Measurements from ENCODE around the gene KIFC1. TPM values are rescaled to one million over a fixed set of nuclear protein-coding genes. Genes with fewer than 3 reads are reported as not detected.

The KIFC1 gene
- polyA plus RNA-seq, 1 of the 3 experiments (the other 2 are of a cell fraction): 35.9 TPM

GRCh38 chr6:33424855-33425667, 33.4 kb downstream of the KIFC1 start:
- Histone ChIP-seq H3K27me3 (ENCODE audit: insufficient read depth) (no peaks in the 10 kb centered on the region), H3K9me2 (no peaks in the 10 kb centered on the region), H2AFZ (ENCODE audit: low read depth) (0 out of 2 replicates have a peak overlapping the region, but pooled peaks have one; percentile 35), H3K4me2 (peak overlapping the region; percentile 93), H3K27ac (ENCODE audit: low read depth in 2 of 2, low read length in 1 of 2) (peak overlapping the region; percentile 89 to 90), H4K20me1 (ENCODE audit: insufficient read depth) (no peaks in the 10 kb centered on the region; the same call in 1 of the 2 replicates), H3K9me3 (no peaks in the 10 kb centered on the region), H3K9ac (peak overlapping the region; percentile 89), H3K79me2 (ENCODE audit: insufficient read depth) (peaks cover 26% of the 10 kb centered on the region), H3K36me3 (replicated peaks in 1 of 2; ENCODE audit: control insufficient read depth in 1 of 2, insufficient read depth in 2 of 2, low read length in 1 of 2) (no peaks in the 10 kb centered on the region), H3K4me3 (ENCODE audit: low read depth in 2 of 2, low read length in 1 of 2) (peak overlapping the region; percentile 54 to 72), H3F3A (replicated peaks; ENCODE audit: insufficient read depth) (peaks cover 23% of the 10 kb centered on the region), H3K4me1 (ENCODE audit: control insufficient read depth in 1 of 2, insufficient read depth in 2 of 2, low read depth in 1 of 2, low read length in 1 of 2) (peaks cover 18 to 43% of the 10 kb centered on the region in 2 experiments)
- TF ChIP-seq, protein P1, sequence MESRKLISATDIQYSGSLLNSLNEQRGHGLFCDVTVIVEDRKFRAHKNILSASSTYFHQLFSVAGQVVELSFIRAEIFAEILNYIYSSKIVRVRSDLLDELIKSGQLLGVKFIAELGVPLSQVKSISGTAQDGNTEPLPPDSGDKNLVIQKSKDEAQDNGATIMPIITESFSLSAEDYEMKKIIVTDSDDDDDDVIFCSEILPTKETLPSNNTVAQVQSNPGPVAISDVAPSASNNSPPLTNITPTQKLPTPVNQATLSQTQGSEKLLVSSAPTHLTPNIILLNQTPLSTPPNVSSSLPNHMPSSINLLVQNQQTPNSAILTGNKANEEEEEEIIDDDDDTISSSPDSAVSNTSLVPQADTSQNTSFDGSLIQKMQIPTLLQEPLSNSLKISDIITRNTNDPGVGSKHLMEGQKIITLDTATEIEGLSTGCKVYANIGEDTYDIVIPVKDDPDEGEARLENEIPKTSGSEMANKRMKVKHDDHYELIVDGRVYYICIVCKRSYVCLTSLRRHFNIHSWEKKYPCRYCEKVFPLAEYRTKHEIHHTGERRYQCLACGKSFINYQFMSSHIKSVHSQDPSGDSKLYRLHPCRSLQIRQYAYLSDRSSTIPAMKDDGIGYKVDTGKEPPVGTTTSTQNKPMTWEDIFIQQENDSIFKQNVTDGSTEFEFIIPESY (IDR thresholded peaks at IDR 0.05; ENCODE audit: borderline replicate concordance, low read depth): no peak
- TF ChIP-seq POLR2AphosphoS5 (IDR thresholded peaks at IDR 0.05; ENCODE audit: low read depth, low read length) (peak; percentile 66), SIN3A (IDR thresholded peaks at IDR 0.05; ENCODE audit: borderline replicate concordance, low read depth, low read length) (no peak), USF1 (IDR thresholded peaks at IDR 0.05; ENCODE audit: borderline replicate concordance, low read depth) (no peak)
- TF ChIP-seq, protein P2, sequence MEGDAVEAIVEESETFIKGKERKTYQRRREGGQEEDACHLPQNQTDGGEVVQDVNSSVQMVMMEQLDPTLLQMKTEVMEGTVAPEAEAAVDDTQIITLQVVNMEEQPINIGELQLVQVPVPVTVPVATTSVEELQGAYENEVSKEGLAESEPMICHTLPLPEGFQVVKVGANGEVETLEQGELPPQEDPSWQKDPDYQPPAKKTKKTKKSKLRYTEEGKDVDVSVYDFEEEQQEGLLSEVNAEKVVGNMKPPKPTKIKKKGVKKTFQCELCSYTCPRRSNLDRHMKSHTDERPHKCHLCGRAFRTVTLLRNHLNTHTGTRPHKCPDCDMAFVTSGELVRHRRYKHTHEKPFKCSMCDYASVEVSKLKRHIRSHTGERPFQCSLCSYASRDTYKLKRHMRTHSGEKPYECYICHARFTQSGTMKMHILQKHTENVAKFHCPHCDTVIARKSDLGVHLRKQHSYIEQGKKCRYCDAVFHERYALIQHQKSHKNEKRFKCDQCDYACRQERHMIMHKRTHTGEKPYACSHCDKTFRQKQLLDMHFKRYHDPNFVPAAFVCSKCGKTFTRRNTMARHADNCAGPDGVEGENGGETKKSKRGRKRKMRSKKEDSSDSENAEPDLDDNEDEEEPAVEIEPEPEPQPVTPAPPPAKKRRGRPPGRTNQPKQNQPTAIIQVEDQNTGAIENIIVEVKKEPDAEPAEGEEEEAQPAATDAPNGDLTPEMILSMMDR (IDR thresholded peaks at IDR 0.05): peak; percentile 11; the same call in 1 of the 2 replicates
- WGBS (ENCODE audit: low lambda C conversion rate): 26% methylated on average over 12 of the region's 12 CpGs
- CTCF ChIA-PET: interaction anchor here (0.5 to 2.7 kb wide), 23 partner anchors 7 to 148 kb away, joined by 3 to 22 read pairs (median 5); partner anchors contain the start of genes B3GALT4, CUTA, PFDN6 and WDR46
- POLR2A ChIA-PET: interaction anchor here (1.1 kb wide), 1 partner anchor 148 kb away, joined by 3 read pairs; the partner anchor contains the start of gene B3GALT4
- DNase-seq: peak; percentile 32

- POLR2A ChIA-PET: interaction anchor here (0.6 to 1.3 kb wide), 3 partner anchors 28 to 185 kb away, joined by 3 read pairs; partner anchors contain the start of genes B3GALT4 and ZBTB9
- no peaks in the 10 kb centered on the region for H3K27me3 ChIP-seq (ENCODE audit: insufficient read depth)
- H3K9me2 ChIP-seq: no peaks in the 10 kb centered on the region
- CTCF ChIA-PET: interaction anchor here (0.5 to 2.7 kb wide), 27 partner anchors 8 to 164 kb away, joined by 3 to 22 read pairs (median 4); partner anchors contain the start of genes B3GALT4, CUTA, PFDN6 and WDR46
- H4K20me1 ChIP-seq (ENCODE audit: insufficient read depth): no peaks in the 10 kb centered on the region; the same call in 1 of the 2 replicates
- H3K79me2 ChIP-seq (ENCODE audit: insufficient read depth): peaks cover 33% of the 10 kb centered on the region
- no peaks in the 10 kb centered on the region for H3K36me3 ChIP-seq (replicated peaks in 1 of 2; ENCODE audit: control insufficient read depth in 1 of 2, insufficient read depth in 2 of 2, low read length in 1 of 2)
- WGBS (ENCODE audit: low lambda C conversion rate): 2% methylated on average over 28 of the region's 43 CpGs
- H3K4me2 ChIP-seq: peak overlapping the region; percentile 93
- no peaks in the 10 kb centered on the region for H3K9me3 ChIP-seq
- peaks cover 23% of the 10 kb centered on the region for H3F3A ChIP-seq (replicated peaks; ENCODE audit: insufficient read depth)
- peak overlapping the region; percentile 89 to 90 for H3K27ac ChIP-seq (ENCODE audit: low read depth in 2 of 2, low read length in 1 of 2)
- DNase-seq: peak; percentile 94
- peak overlapping the region; percentile 89 for H3K9ac ChIP-seq
- H3K4me1 ChIP-seq (ENCODE audit: control insufficient read depth in 1 of 2, insufficient read depth in 2 of 2, low read depth in 1 of 2, low read length in 1 of 2): peaks cover 25 to 48% of the 10 kb centered on the region in 2 experiments
- peak overlapping the region; percentile 75; the same call in 1 of the 2 replicates for H2AFZ ChIP-seq (ENCODE audit: low read depth)
- peak overlapping the region; percentile 54 to 72 for H3K4me3 ChIP-seq (ENCODE audit: low read depth in 2 of 2, low read length in 1 of 2)
- no peak for TF ChIP-seq JUND (IDR thresholded peaks at IDR 0.05)
- TF ChIP-seq GATA2 (CRISPR knock-in tag; IDR thresholded peaks at IDR 0.05): no peak
- TF ChIP-seq MEF2A (IDR thresholded peaks at IDR 0.05; ENCODE audit: borderline replicate concordance, low read depth): no peak
- TF ChIP-seq MAX (IDR thresholded peaks at IDR 0.05; ENCODE audit: low read depth): peak; percentile 93
- TF ChIP-seq, protein P1 (IDR thresholded peaks at IDR 0.05; ENCODE audit: borderline replicate concordance, low read depth): no peak
- no peak for TF ChIP-seq FOXM1 (IDR thresholded peaks at IDR 0.05; ENCODE audit: low read depth)
- TF ChIP-seq TAF1 (IDR thresholded peaks at IDR 0.05; ENCODE audit: borderline replicate concordance, low read depth, low read length): peak; percentile 17; the same call in 1 of the 2 replicates
- TF ChIP-seq EP300 (IDR thresholded peaks at IDR 0.05; ENCODE audit: borderline replicate concordance in 1 of 2, low read depth in 1 of 2, low read length in 1 of 2): no peak
- TF ChIP-seq USF2 (IDR thresholded peaks at IDR 0.05; ENCODE audit: borderline replicate concordance, low read depth, low read length): no peak
Observed at GRCh38 chr6:33425668-33426577, 34.3 kb downstream of the KIFC1 start.

Measured in SK-N-SH (cell line).